Esophagus (tissue), 2 donors: Measurements from ENCODE around the gene ANAPC16. TPM values are rescaled to one million over a fixed set of nuclear protein-coding genes. Genes with fewer than 3 reads are reported as not detected.
A peak's percentile ranks its signal among the peaks of the same experiment; 100 is the strongest.
"Not testable (repeated sequence)": the region's sequence is repeated elsewhere in the genome, so short reads cannot be mapped to it uniquely, and the experiment has no call there.

Source experiments
- H3K27ac ChIP-seq, 2 donors: one replicate each; pipeline ENCODE4 v1.5.1; 2013; ENCODE audit warnings: low read depth in 2 of 2, mild to moderate bottlenecking in 2 of 2, inconsistent platforms in 1 of 2, low read length in 1 of 2, moderate library complexity in 1 of 2
- H3K27me3 ChIP-seq, 2 donors: one replicate each; pipeline ENCODE4 v1.6.1; 2013; ENCODE audit warnings: low read length in 2 of 2, control low read depth in 1 of 2, mild to moderate bottlenecking in 1 of 2; ENCODE audit not compliant: insufficient read depth in 2 of 2, control insufficient read depth in 1 of 2
- H3K36me3 ChIP-seq, 2 donors: one replicate each; pipeline ENCODE4 v1.6.1; 2013; ENCODE audit warnings: low read length in 1 of 2; ENCODE audit not compliant: control insufficient read depth in 2 of 2, insufficient read depth in 2 of 2
- H3K4me1 ChIP-seq, 2 donors: one replicate each; pipeline ENCODE4 v1.6.1; 2013; ENCODE audit warnings: low read length in 1 of 2; ENCODE audit not compliant: control insufficient read depth in 2 of 2, insufficient read depth in 2 of 2
- H3K4me3 ChIP-seq, 2 donors: one replicate each; pipeline ENCODE4 v1.5.1; 2013; ENCODE audit warnings: low read length in 2 of 2, mild to moderate bottlenecking in 2 of 2, low read depth in 1 of 2, moderate library complexity in 1 of 2
- H3K9me3 ChIP-seq, 2 donors: one replicate each; pipeline ENCODE4 v1.6.1; 2013; ENCODE audit warnings: mild to moderate bottlenecking in 2 of 2, low read depth in 1 of 2, low read length in 1 of 2, moderate library complexity in 1 of 2; ENCODE audit not compliant: control insufficient read depth in 2 of 2, insufficient read depth in 1 of 2
- WGBS, 2 donors: extraction: QIAGEN DNeasy Blood & Tissue Kit; methylation state at CpG; one replicate each; pipeline ENCODE4 v1.1.7; 2013; 5-methylcytosine and 5-hydroxymethylcytosine counted together
- polyA plus RNA-seq, 2 donors: library from polyadenylated mRNA; stranded (reverse); fragments of 200-250 nt; gene quantifications; one replicate each; pipeline ENCODE4 v1.2.3, GENCODE V29; 2013
- donor health status: healthy with polysubstance abuse.
- donor health status: Bipolar disorder and iron deficiency.

ANAPC16 gene
- polyA plus RNA-seq, 2 donors: 80.2 to 112 TPM

- whole genome bisulfite sequencing, 2 donors: 9 to 13% methylated on average over 12 of the region's 12 CpGs
Measured at GRCh38 chr10:72275351-72276012, 59.7 kb downstream of the ANAPC16 start.

GRCh38 chr10:72276013-72276387 is 60.2 kb downstream of the ANAPC16 start:
- 28 to 30% methylated on average over 4 of the region's 4 CpGs for WGBS, 2 donors
- Histone ChIP-seq H3K4me3 (peak overlapping the region; percentile 92 to 99), H3K36me3 (peaks cover 0 to 19% of the 10 kb centered on the region in 2 donors), H3K4me1 (peaks cover 2 to 9% of the 10 kb centered on the region in 2 donors), H3K27ac (peak overlapping the region; percentile 93 to 94), H3K9me3 (peaks cover 0 to 2% of the 10 kb centered on the region in 2 donors), H3K27me3 (no peaks in the 10 kb centered on the region)

More at GRCh38 chr10:72275351-72276012, 59.7 kb downstream of the ANAPC16 start:
- Histone ChIP-seq H3K9me3 (peaks cover 0 to 2% of the 10 kb centered on the region in 2 donors), H3K4me3 (peak overlapping the region; percentile 92 to 99), H3K27ac (peak overlapping the region; percentile 94 to 99), H3K27me3 (no peaks in the 10 kb centered on the region), H3K36me3 (peaks cover 0 to 19% of the 10 kb centered on the region in 2 donors), H3K4me1 (peaks cover 2 to 9% of the 10 kb centered on the region in 2 donors)

- Histone ChIP-seq H3K9me3 (peaks cover 0 to 2% of the 10 kb centered on the region in 2 donors), H3K27ac (peak overlapping the region; percentile 93 to 94), H3K27me3 (no peaks in the 10 kb centered on the region), H3K4me3 (peak overlapping the region in 1 of 2 donors; percentile 99), H3K36me3 (peaks cover 0 to 19% of the 10 kb centered on the region in 2 donors), H3K4me1 (peaks cover 2 to 9% of the 10 kb centered on the region in 2 donors)
- WGBS, 2 donors: 51 to 59% methylated on average over 6 of the region's 6 CpGs
Measured at GRCh38 chr10:72276421-72277339, 60.9 kb downstream of the ANAPC16 start.

GRCh38 chr10:72277340-72277995 is 61.7 kb downstream of the ANAPC16 start:
- WGBS, 2 donors: 79 to 83% methylated on average over 5 of the region's 5 CpGs
- Histone ChIP-seq H3K27me3 (no peaks in the 10 kb centered on the region), H3K4me1 (peaks cover 2 to 9% of the 10 kb centered on the region in 2 donors), H3K4me3 (no peak overlapping the region), H3K9me3 (peaks cover 0 to 2% of the 10 kb centered on the region in 2 donors), H3K27ac (peak overlapping the region; percentile 77 to 94), H3K36me3 (peaks cover 0 to 19% of the 10 kb centered on the region in 2 donors)

GRCh38 chr10:72277996-72278667 is 62.3 kb downstream of the ANAPC16 start:
- Histone ChIP-seq H3K4me1 (peaks cover 2 to 6% of the 10 kb centered on the region in 2 donors), H3K9me3 (peaks cover 0 to 2% of the 10 kb centered on the region in 2 donors), H3K27me3 (no peaks in the 10 kb centered on the region), H3K27ac (peak overlapping the region in 1 of 2 donors; percentile 15), H3K4me3 (no peak overlapping the region), H3K36me3 (peaks cover 0 to 19% of the 10 kb centered on the region in 2 donors)
- WGBS, 2 donors: 89 to 92% methylated on average over 3 of the region's 3 CpGs

- no peak overlapping the region for H3K4me3 ChIP-seq
- peaks cover 0 to 19% of the 10 kb centered on the region in 2 donors for H3K36me3 ChIP-seq
- H3K27me3 ChIP-seq: no peaks in the 10 kb centered on the region
- no peak overlapping the region for H3K27ac ChIP-seq
- 89 to 93% methylated on average over 5 of the region's 5 CpGs for WGBS, 2 donors
- H3K4me1 ChIP-seq: peaks cover 2 to 6% of the 10 kb centered on the region in 2 donors
- peaks cover 0 to 2% of the 10 kb centered on the region in 2 donors for H3K9me3 ChIP-seq
Measured at GRCh38 chr10:72278668-72279393, 63.0 kb downstream of the ANAPC16 start.

- H3K27me3 ChIP-seq, H3K27ac ChIP-seq, H3K4me3 ChIP-seq, H3K9me3 ChIP-seq, H3K4me1 ChIP-seq: not testable (repeated sequence)
- 95 to 96% methylated on average over 7 of the region's 7 CpGs for WGBS, 2 donors
- peaks cover 0 to 15% of the 10 kb centered on the region in 2 donors for H3K36me3 ChIP-seq
Measured at GRCh38 chr10:72279587-72279986, 63.8 kb downstream of the ANAPC16 start.

- Histone ChIP-seq H3K27ac (no peak overlapping the region), H3K4me3 (no peak overlapping the region), H3K27me3 (no peaks in the 10 kb centered on the region), H3K36me3 (no peaks in the 10 kb centered on the region), H3K9me3 (no peaks in the 10 kb centered on the region), H3K4me1 (peaks cover 5 to 10% of the 10 kb centered on the region in 2 donors)
- WGBS, 2 donors: 82 to 94% methylated on average over 3 of the region's 3 CpGs
Measured at GRCh38 chr10:72283131-72283530, 67.3 kb downstream of the ANAPC16 start.
